Large intestine (tissue), 3 donors: ENCODE measurements around the gene ARHGEF19. TPM values are rescaled to one million over a fixed set of nuclear protein-coding genes. Genes with fewer than 3 reads are reported as not detected.

Experiments used
- DNase-seq, 2 donors: peaks; one replicate each; pipeline versions ENCODE4 v3.0.0 to v3.0.0-alpha.2; 2013
- H3K27ac ChIP-seq: one replicate; pipeline ENCODE4 v1.5.1; 2013; ENCODE audit warnings: low read length
- H3K27me3 ChIP-seq: 2 replicates; pipeline ENCODE4 v1.6.1; 2013; ENCODE audit warnings: low read length; ENCODE audit not compliant: control insufficient read depth, insufficient read depth
- H3K36me3 ChIP-seq: 2 replicates; pipeline ENCODE4 v1.6.1; 2013; ENCODE audit warnings: low read length; ENCODE audit not compliant: control insufficient read depth, insufficient read depth
- H3K4me1 ChIP-seq: one replicate; pipeline ENCODE4 v1.6.1; 2013; ENCODE audit warnings: low read length; ENCODE audit not compliant: control insufficient read depth, insufficient read depth
- H3K4me3 ChIP-seq: one replicate; pipeline ENCODE4 v1.5.1; 2013; ENCODE audit warnings: low read length
- H3K9me3 ChIP-seq: one replicate; pipeline ENCODE4 v1.6.1; 2013; ENCODE audit warnings: mild to moderate bottlenecking, low read depth, low read length, moderate library complexity; ENCODE audit not compliant: control insufficient read depth
- WGBS: methylation state at CpG from one replicate; pipeline ENCODE4 v1.1.5; 2013; ENCODE audit warnings: low lambda C conversion rate; ENCODE audit not compliant: insufficient coverage; 5-methylcytosine and 5-hydroxymethylcytosine counted together
- polyA plus RNA-seq: library from polyadenylated mRNA; unstranded; fragments of 120-200 nt; gene quantifications from one replicate; pipeline ENCODE4 v1.2.1, GENCODE V29; 2013

Gene ARHGEF19
- polyA plus RNA-seq, 1 donor: 12.2 TPM

DNA sequence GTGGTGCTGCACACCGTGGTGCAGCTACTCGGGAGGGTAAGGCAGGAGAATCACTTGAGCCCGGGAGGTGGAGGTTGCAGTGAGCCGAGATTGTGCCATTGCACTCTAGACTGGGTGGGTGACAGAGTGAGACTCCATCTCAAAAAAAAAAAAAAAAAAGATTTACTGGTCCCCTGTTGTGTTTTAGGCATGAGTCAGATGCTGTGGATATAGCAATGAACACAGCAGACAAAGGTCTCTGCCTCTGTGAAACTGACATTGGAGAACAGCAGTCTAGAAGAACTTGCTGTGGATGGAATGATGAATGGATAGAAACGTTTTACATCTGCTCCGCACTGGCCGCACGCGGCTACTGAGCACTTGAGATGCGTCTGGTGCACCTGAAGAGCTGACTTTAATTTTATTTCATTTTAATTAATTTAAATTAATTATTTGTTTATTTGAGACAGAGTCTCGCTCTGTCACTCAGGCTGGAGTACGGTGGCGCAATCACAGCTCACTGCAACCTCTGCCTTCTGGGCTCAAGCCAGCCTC lies 32.1 kb downstream of the ARHGEF19 start:
- H3K4me3 ChIP-seq: no peak overlapping the region
- no peak for DNase-seq
- no peaks in the 10 kb centered on the region for H3K27me3 ChIP-seq
- no peak overlapping the region for H3K27ac ChIP-seq
- WGBS: no CpG with 5 or more reads among the region's 13 CpGs
- H3K9me3 ChIP-seq: no peaks in the 10 kb centered on the region
- peaks cover 41% of the 10 kb centered on the region for H3K4me1 ChIP-seq
- no peaks in the 10 kb centered on the region for H3K36me3 ChIP-seq

DNA sequence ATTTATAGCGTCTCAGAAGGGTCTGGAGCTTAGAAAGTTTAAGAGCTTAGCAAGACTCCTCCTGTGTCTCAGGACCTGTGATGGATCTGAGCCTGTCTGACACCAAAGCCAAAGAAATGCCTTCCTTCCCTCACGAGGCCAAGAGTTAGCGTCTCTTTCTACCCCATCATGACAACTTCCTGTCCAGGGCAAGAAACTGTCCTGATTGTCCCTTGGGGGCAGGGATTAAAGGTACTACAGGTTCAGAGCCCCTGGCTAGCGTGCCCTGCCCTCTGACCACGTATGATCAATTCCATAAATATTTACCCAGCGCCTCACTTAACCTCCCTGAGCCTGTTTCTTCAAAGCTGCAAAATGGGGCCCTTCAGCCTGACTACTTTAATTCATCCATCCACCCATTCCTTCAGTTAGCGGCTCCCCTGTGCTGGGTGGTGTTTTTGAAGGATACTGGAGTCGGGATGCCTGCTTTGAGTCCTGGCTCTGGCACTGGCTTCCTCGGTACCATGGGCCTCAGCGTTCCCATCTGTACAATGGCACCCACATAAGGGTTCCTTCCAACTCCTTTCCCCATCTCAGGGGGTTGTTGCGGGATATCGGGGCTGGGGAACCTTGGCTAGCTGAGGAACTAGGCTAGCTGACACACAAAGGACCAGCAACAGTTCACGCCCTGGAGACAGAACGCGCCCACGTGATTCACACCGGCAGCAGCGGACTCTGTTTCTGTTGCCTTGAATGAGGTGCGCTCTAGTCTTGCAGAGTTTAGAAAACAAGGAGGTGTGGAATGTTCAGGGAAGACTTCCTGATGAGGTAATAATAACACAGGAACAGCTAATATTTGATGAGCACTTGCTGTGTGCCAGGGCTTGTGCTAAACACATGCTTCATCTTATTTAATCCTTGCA lies 33.6 kb downstream of the ARHGEF19 start:
- peak in 1 of 2 donors; percentile 83 for DNase-seq
- Histone ChIP-seq H3K27ac (peak overlapping the region; percentile 62), H3K9me3 (no peaks in the 10 kb centered on the region), H3K4me3 (no peak overlapping the region), H3K4me1 (peaks cover 55% of the 10 kb centered on the region), H3K36me3 (no peaks in the 10 kb centered on the region), H3K27me3 (no peaks in the 10 kb centered on the region)
- no CpG with 5 or more reads among the region's 19 CpGs for WGBS

- H3K4me1 ChIP-seq: peaks cover 66% of the 10 kb centered on the region
- DNase-seq: peak in 1 of 2 donors; percentile 5
- peak overlapping the region; percentile 65 for H3K27ac ChIP-seq
- no peaks in the 10 kb centered on the region for H3K9me3 ChIP-seq
- no peaks in the 10 kb centered on the region for H3K36me3 ChIP-seq
- WGBS: no CpG with 5 or more reads among the region's 4 CpGs
- H3K4me3 ChIP-seq: no peak overlapping the region
- no peaks in the 10 kb centered on the region for H3K27me3 ChIP-seq
These were observed 35.1 kb downstream of the ARHGEF19 start for GRCh38 chr1:16177306-16177705.

DNA sequence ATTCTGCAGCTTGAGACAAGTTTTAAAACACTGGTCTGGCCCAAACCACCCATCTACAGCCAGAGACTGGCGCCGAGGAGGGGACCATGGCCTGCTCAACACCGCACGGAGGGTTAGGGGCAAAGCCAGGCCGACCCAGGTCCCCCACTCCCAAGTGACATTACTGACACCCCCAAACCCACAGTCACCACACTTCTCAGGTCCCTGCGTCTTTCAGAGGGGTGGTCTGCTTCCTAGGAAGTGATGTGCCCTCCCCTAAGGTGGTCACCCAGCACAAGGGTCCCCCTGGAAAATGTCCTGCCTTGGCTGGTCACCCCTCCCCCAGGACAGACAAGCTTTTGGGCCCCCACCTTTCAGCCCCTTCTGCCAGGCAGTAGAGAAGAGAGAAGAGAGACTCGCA lies 35.8 kb downstream of the ARHGEF19 start:
- H3K4me1 ChIP-seq: peaks cover 66% of the 10 kb centered on the region
- peak overlapping the region; percentile 65 for H3K27ac ChIP-seq
- no CpG with 5 or more reads among the region's 7 CpGs for WGBS
- H3K9me3 ChIP-seq: no peaks in the 10 kb centered on the region
- no peaks in the 10 kb centered on the region for H3K27me3 ChIP-seq
- DNase-seq: no peak
- H3K4me3 ChIP-seq: no peak overlapping the region
- no peaks in the 10 kb centered on the region for H3K36me3 ChIP-seq

- H3K4me1 ChIP-seq: peaks cover 69% of the 10 kb centered on the region
- peak in 1 of 2 donors; percentile 77 for DNase-seq
- H3K36me3 ChIP-seq: no peaks in the 10 kb centered on the region
- H3K4me3 ChIP-seq: no peak overlapping the region
- peak overlapping the region; percentile 65 for H3K27ac ChIP-seq
- H3K9me3 ChIP-seq: no peaks in the 10 kb centered on the region
- H3K27me3 ChIP-seq: no peaks in the 10 kb centered on the region
- 80% methylated on average over 1 of the region's 24 CpGs for WGBS
These were observed 36.6 kb downstream of the ARHGEF19 start for GRCh38 chr1:16175610-16176553.

DNA sequence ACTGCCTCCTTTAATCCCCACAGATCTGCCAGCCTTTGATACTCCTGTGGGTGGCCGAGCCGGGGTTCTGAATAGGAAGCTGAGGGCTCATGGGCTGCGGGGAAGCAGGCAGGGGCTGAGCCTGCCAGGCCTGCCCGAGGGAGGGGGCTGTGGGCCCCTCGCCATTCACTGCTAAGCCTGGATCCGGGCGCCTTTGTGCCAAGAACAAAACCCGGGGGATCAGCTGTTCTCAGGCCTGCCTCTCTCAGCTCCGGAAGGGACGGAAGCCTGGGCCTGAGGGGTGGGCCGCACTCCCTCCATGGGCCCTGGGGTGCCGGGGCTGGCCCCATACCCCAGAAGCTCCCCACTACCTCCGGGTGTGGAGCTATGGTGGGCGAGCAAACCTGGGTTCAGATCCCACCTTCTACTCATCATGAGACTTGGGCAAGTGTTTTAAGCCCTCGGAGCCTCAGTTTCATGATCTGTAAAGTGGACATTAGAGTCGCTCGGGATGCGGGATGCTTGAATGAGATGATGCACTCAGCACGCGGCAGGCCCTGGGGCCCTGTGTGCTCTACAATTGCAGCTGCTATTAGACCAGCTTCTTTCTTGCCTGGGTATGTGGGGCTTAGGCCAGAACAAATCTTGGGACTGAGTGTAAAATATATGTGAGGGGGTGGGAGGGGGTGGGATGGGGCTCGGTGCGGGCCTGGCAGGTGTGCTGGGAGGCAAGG lies 37.4 kb downstream of the ARHGEF19 start:
- H3K4me1 ChIP-seq: peaks cover 69% of the 10 kb centered on the region
- H3K27me3 ChIP-seq: no peaks in the 10 kb centered on the region
- no peak for DNase-seq
- H3K36me3 ChIP-seq: no peaks in the 10 kb centered on the region
- no peaks in the 10 kb centered on the region for H3K9me3 ChIP-seq
- no CpG with 5 or more reads among the region's 22 CpGs for WGBS
- peak overlapping the region; percentile 65 for H3K27ac ChIP-seq
- H3K4me3 ChIP-seq: no peak overlapping the region

DNA sequence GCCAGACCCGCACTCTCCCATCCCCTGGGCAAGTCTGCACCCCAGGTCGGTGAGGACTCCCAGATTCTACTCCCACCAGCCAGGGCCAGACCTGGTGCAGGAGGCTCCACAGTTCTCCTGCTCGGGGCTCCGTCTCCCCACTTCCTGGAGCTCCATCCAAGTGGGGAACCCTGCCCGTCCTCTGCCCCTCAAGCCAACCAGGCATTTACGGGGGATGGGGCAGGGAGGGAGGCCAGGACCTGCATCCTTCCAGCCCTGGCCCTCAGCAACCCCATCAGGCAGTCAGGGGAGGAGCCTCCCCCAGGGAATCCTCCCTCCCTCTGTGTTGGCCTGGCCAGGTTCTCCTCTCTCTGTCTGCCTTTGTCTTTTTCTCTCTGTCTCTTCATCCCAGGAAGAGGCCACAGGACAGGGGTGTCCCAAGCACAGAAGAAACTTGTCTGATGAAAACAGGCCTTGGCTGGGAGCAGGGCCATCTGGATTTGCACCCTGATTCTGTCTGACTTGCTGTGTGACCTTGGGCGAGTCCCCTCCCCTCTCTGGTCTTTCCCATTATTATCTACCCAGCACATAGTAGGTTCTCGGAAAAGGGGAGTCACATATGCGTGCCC lies 38.1 kb downstream of the ARHGEF19 start:
- H3K27me3 ChIP-seq: no peaks in the 10 kb centered on the region
- DNase-seq: no peak
- no CpG with 5 or more reads among the region's 9 CpGs for WGBS
- H3K4me3 ChIP-seq: no peak overlapping the region
- peaks cover 69% of the 10 kb centered on the region for H3K4me1 ChIP-seq
- no peaks in the 10 kb centered on the region for H3K36me3 ChIP-seq
- H3K27ac ChIP-seq: peak overlapping the region; percentile 97
- H3K9me3 ChIP-seq: no peaks in the 10 kb centered on the region

GRCh38 chr1:16173447-16174260 lies 38.8 kb downstream of the ARHGEF19 start:
- H3K27me3 ChIP-seq: no peaks in the 10 kb centered on the region
- peak overlapping the region; percentile 97 for H3K27ac ChIP-seq
- no CpG with 5 or more reads among the region's 12 CpGs for WGBS
- peaks cover 62% of the 10 kb centered on the region for H3K4me1 ChIP-seq
- peak; percentile 90 to 93 for DNase-seq
- no peaks in the 10 kb centered on the region for H3K9me3 ChIP-seq
- no peak overlapping the region for H3K4me3 ChIP-seq
- H3K36me3 ChIP-seq: no peaks in the 10 kb centered on the region

GRCh38 chr1:16172964-16173446 lies 39.4 kb downstream of the ARHGEF19 start:
- Histone ChIP-seq H3K36me3 (no peaks in the 10 kb centered on the region), H3K4me1 (peaks cover 60% of the 10 kb centered on the region), H3K27me3 (no peaks in the 10 kb centered on the region), H3K4me3 (no peak overlapping the region), H3K27ac (peak overlapping the region; percentile 97), H3K9me3 (no peaks in the 10 kb centered on the region)
- no CpG with 5 or more reads among the region's 14 CpGs for WGBS
- DNase-seq: peak; percentile 88 to 96
